Measurements from ENCODE around the gene FAM83B.
"Not testable (repeated sequence)": the region's sequence is repeated elsewhere in the genome, so short reads cannot be mapped to it uniquely, and the experiment has no call there.

FAM83B gene

GRCh38 chr6:54860132-54860531 lies 13.6 kb downstream of the FAM83B start:
- no peak for DNase-seq (ENCODE audit: low spot score)

DNA sequence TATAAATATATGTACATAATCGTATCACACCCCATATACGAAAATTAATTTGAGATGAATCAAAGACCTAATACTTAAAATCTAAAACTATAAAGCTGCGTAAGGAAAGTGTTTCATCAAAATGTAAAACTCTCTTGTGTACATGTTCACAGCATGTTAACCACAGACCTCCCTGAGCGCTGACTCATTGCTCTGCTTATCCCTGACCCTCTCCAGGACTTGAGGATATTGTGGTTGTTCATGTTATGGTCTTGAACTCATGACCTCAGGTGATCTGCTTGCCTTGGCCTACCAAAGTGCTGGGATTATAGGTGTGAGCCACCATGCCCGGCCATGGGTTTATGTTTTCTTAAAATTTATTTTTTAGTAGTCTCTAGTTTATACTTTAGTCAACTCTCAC lies 14.2 kb downstream of the FAM83B start:
- no peak for DNase-seq (ENCODE audit: low spot score)

DNA sequence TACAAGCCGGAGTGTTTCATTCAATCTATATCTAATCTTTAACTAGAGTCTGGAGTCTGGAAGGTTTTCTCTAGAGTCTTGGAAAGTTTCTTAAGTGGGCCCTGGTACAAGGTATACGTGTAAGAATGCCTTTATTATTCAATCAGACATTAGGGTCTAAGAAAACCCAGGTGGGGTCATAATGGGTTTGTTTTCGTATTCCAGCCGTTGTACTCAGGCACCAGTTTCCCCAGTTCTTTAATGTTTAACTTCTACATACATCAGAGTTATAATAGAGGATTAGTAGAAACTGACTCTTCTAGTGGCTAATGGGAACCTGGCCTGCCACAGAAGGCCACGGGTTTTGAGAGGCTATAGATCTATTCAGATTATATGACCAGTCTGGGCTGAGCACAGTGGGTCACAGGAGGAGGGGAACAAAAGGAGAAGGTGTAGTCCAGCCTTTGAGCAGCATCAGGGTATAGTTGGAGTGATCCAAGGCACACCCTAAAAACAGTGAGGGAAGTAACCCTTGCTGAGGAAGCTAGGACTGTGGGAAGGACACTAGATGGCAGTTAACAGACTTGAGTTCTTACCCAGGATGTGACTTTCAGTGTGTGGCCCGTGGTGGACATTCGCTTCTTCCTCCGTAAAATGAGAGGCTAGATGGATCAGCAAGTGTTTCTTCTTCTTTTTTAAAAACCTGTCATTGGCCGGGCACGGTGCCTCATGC lies 15.5 kb downstream of the FAM83B start:
- DNase-seq (ENCODE audit: low spot score): no peak

DNA sequence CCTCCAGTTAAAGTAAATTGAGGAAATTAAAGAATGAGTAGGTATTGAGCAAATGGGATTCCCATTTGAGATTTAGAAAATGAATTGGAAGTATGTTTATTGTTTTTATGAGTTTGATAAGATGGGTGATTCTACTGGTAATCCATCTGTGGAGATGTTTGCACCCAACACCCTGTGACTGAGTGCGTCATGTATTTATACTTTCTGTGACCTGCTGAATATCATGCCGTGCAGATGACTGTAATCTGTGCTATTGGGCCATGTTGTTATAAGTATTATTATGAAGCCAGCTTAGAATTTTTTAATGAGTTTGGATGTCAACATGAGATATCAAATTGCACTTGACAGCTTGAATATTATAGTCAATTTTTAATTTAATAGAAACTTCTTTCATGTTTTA lies 17.7 kb downstream of the FAM83B start:
- DNase-seq (ENCODE audit: low spot score): no peak

DNA sequence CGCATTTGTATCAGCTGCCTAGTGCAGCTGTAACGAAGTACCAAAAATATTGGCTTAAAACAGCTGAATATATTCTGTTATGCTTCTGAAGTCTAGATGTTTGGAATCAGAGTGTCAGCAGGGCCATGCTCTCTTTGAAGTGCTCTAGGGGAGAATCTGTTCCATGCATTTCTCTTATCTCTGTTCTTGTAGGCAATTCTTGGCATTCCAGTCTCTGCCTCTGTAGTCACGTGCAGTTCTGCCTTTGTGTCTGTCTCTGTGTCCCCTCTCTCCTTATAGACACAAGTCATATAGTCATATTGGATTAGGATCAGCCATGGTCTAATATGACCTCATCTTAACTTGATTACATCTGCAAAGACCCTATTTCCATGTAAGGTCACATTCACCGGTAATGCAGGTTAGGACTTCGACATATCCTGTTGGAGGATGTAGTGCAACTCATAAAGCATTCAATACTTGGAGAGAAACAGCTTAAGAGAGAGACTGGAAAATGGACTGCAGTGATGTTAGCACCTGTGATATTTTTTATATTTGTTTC lies 18.6 kb downstream of the FAM83B start:
- no peak for DNase-seq (ENCODE audit: low spot score)

DNA sequence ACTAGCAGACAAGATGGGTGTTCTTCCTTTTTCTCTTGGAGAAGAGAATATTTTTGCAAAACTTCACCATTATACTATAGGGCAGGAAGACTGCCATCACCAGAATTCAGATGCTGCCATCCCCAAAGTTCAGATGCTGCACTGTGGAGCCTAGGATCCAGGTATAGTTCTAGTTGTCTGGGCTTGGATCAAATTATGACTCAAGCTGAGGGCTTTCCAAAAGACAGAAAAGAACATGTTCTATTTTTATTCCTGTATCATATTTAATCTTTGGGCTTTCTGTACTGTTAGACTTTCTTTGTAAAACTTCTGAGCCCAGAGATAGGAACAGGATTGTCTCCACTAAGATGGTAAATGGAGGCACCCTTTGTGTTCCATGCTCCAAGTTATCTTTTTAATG lies 22.0 kb downstream of the FAM83B start:
- no peak for DNase-seq (ENCODE audit: low spot score)

- no peak for DNase-seq (ENCODE audit: low spot score)
Observed at GRCh38 chr6:54873599-54873998, 27.0 kb downstream of the FAM83B start.

GRCh38 chr6:54874349-54875048 lies 27.9 kb downstream of the FAM83B start:
- no peak for DNase-seq (ENCODE audit: low spot score)

DNA sequence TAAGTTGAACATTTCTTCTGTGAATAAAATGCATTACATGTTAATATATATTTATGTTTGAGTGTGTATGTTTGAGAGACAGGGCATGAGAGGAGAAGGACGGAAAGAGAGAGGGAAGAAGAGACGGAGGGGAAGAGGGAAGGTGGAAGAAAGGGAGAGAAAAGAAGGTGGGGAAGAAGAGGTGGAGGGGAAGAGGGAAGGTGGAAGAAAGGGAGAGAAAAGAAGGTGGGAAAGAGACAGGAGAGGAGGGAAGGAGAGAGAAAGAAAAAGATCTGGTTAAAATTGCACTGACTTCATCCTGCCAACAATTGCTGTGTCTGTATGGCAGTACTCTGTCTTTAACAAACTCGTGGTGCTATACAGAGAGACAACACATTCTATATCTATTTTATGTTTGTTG lies 29.0 kb downstream of the FAM83B start:
- DNase-seq (ENCODE audit: low spot score): no peak

GRCh38 chr6:54876365-54876764 lies 29.8 kb downstream of the FAM83B start:
- no peak for DNase-seq (ENCODE audit: low spot score)

DNA sequence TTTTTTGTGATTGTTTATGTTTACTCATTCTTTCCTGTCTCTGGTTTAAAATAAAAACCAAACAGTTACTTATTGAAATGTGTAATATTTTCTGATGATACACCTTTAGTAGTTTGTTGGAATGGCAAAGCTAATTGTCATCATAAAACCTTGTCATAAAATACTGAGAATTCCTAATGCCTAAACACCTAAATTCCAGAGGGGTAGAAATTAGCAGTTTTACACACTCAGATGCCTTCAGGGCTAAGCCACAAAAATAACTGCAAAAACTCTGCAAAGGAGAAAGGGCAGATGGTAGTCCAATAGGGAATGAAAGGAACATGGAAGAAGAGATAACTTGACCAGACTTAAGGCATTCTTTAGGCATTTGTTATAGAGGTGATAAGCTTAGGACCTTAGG lies 30.3 kb downstream of the FAM83B start:
- DNase-seq (ENCODE audit: low spot score): no peak

- DNase-seq (ENCODE audit: low spot score): no peak
Observed at GRCh38 chr6:54877713-54878317, 31.2 kb downstream of the FAM83B start.

GRCh38 chr6:54878718-54879117 lies 32.1 kb downstream of the FAM83B start:
- DNase-seq (ENCODE audit: low spot score): no peak

- DNase-seq (ENCODE audit: low spot score): no peak
Observed at GRCh38 chr6:54879188-54879985, 32.8 kb downstream of the FAM83B start.

- no peak for DNase-seq (ENCODE audit: low spot score)
Observed at GRCh38 chr6:54881067-54881730, 34.6 kb downstream of the FAM83B start.

DNA sequence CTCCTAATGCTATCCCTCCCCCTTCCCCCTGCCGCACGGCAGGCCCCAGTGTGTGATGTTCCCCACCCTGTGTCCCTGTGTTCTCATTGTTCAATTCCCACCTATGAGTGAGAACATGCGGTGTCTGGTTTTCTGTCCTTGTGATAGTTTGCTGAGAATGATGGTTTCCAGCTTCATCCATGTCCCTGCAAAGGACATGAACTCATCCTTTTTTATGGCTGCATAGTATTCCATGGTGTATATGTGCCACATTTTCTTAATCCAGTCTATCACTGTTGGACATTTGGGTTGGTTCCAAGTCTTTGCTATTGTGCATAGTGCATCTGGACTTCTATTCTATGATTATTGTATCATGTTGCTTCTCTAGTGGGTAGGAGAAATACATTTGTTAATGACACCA lies 35.3 kb downstream of the FAM83B start:
- DNase-seq (ENCODE audit: low spot score): not testable (repeated sequence)

GRCh38 chr6:54886932-54887584 lies 40.5 kb downstream of the FAM83B start:
- no peak for DNase-seq (ENCODE audit: low spot score)

GRCh38 chr6:54891536-54891935 lies 45.0 kb downstream of the FAM83B start:
- no peak for DNase-seq (ENCODE audit: low spot score)

GRCh38 chr6:54892831-54893230 lies 46.3 kb downstream of the FAM83B start:
- no peak for DNase-seq (ENCODE audit: low spot score)

DNA sequence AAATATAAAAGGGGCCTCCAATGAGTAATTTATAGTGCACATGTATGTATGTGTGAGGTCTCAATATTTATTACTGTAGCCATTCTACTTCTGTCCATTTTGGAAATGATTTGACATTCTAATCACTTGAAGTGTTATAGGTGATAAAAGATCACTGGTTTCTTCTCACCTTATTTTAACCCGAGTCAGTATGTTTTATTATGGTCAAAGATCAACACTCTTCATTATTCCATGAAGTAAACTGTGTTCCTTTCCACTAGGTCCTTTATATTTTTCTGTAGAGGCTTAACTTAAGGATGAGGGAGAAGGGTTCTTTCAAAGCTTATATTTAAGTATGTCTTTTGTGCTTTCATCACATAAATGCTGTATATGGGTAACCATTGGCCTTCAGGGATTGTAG lies 47.2 kb downstream of the FAM83B start:
- DNase-seq (ENCODE audit: low spot score): no peak

DNA sequence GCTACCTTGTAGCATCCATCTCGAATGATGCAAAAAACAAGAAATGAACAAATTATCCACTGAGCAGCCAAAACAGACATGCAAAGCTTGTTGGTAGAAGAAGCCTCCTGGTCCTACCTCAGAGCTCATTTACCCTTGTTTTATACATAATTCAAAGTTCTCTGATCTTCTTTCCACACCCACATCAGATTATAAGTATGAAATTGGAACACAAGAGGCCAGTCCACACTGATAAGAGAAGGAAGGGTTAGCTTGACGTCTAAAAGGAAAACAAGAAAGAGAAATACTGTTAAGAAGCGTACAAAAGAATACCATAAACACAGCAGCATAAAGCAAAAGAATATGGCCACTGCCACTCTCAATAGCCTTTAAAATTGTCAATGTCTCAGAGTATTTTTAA lies 49.7 kb downstream of the FAM83B start:
- no peak for DNase-seq (ENCODE audit: low spot score)

Measured in hepatic stellate cell (primary cell).